Hepatic stellate cell (primary cell): ENCODE results near the gene ZXDA.

Experiments
- DNase-seq: peaks from one replicate; pipeline ENCODE4 v3.0.0; 2011; ENCODE audit warnings: low spot score

The ZXDA gene

DNA sequence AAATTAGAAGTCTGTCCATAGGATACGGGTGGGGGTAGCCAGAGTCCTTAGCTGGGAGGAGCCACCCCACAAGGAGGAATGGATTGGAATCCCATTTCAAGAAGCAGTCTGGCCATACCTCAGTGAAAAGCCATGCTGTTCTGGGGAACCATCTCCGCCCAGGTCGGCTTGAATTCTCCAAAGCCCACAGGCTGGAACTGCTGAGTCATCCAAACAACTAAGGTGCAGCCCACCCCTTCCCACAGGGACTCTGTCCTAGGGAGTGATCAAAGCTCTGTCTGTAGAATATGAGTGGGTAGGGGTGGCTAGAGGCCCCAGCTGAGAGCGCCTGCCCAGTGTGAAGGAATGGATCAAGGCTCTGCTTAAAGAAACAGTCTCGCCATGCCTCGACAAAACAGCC lies 38.8 kb downstream of the ZXDA start:
- no peak for DNase-seq
